ENCODE data around the gene CLEC10A. TPM values are rescaled to one million over a fixed set of nuclear protein-coding genes. Genes with fewer than 3 reads are reported as not detected.

The CLEC10A gene
- total RNA-seq, 6 donors from 2014 or later: 0.76 to 16.8 (median 5.1) TPM

GRCh38 chr17:7043497-7044198 lies 36.4 kb downstream of the CLEC10A start, which contains the start of gene SLC16A11:
TSS of gene SLC16A11 (minus strand) at chr17:7044092. CDS start at chr17:7043513, 579 bp downstream.
- no peaks in the 10 kb centered on the region for H3K9me3 ChIP-seq
- H3K4me1 ChIP-seq: peaks cover 33 to 49% (median 40%) of the 10 kb centered on the region in 4 donors
- peak; percentile 68 to 91 for DNase-seq
- no peaks in the 10 kb centered on the region for H3K36me3 ChIP-seq
- 7 to 30% methylated on average over 10 to 36 of the region's 58 CpGs for WGBS, 2 donors
- peak within 1 kb of the TSS; percentile 63 to 84 (median 73) for H3K27ac ChIP-seq
- peak within 1 kb of the TSS; percentile 1 to 59 (median 50) for H3K4me3 ChIP-seq
- no peak for TF ChIP-seq EP300 (IDR thresholded peaks at IDR 0.05)
- TF ChIP-seq POLR2AphosphoS5 (IDR thresholded peaks at IDR 0.05): peak; percentile 6 to 10
- TF ChIP-seq CTCF (IDR thresholded peaks at IDR 0.05): no peak
- TF ChIP-seq POLR2A (IDR thresholded peaks at IDR 0.05): peak in 2 of 4 donors; percentile 10 to 58
- ATAC-seq (ENCODE audit: low FRiP score in 2 of 2): peak; percentile 56 to 67
- H3K27me3 ChIP-seq: peaks cover 0 to 23% (median 6%) of the 10 kb centered on the region in 4 donors

DNA sequence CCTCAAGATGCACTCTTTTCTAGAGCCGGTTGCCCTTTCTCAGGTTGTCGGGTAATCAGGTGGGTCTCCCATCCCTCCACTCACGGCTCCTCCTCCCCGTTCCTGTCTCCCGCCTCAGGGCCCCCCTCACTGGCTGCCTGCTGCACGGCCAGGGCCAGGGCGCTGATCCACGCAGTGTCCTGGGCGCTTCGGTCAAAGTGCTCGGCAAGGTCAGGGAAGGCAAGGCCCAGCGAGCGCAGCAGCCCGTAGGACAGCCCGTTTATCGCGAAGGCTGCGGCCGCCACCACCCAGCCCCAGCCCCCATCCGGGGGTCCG lies 36.9 kb downstream of the CLEC10A start:
- 3 to 8% methylated on average over 11 to 18 of the region's 21 CpGs for WGBS, 2 donors
- peak overlapping the region; percentile 63 to 84 (median 73) for H3K27ac ChIP-seq

DNA sequence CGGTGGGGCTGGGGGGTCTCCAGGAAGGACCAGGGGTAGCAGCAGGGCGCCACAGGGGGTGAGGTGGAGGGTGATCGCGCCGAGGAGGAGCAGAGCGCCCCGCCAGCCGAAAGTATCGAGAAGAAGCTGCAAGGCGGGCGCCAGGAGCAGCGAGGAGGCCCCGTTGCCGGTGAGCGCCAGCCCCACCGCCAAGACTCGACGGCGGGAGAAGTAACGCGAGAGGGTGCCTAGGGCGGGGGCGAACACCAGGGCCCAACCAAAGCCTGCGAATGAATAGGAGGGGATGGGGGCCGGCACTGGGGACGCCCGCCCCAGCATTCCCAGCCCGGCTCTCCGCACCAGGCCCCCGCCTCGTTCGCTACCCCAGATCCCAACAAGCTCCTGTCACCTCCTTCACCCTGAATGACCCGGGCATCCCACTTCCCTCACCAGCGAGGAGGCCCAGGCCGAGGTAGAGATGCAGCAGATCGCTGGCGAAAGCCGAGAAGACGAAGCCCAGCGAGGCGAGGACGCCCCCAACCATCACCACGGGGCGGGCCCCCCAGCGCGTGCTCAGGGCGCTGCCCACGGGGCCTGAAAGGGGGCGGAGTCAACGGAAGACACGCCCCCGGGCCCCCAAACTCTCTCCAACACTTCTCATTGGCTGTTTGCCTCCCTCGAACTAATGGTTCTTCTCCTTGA lies 37.4 kb downstream of the CLEC10A start:
- Histone ChIP-seq H3K36me3 (no peaks in the 10 kb centered on the region), H3K27ac (peak overlapping the region; percentile 63 to 84 (median 73)), H3K9me3 (no peaks in the 10 kb centered on the region), H3K4me3 (peak overlapping the region; percentile 1 to 59 (median 50)), H3K27me3 (peaks cover 0 to 23% (median 6%) of the 10 kb centered on the region in 4 donors), H3K4me1 (peaks cover 33 to 57% (median 41%) of the 10 kb centered on the region in 4 donors)
- WGBS, 2 donors: 17 to 24% methylated on average over 38 to 53 of the region's 53 CpGs
- DNase-seq: peak in 1 of 2 donors; percentile 84
- TF ChIP-seq CTCF (IDR thresholded peaks at IDR 0.05) (peak in 1 of 6 experiments; percentile 18), EP300 (IDR thresholded peaks at IDR 0.05) (no peak), POLR2A (IDR thresholded peaks at IDR 0.05) (peak in 1 of 4 donors; percentile 7)
- ATAC-seq (ENCODE audit: low FRiP score in 2 of 2): peak in 1 of 2 donors; percentile 11

More for the DNA sequence above, 36.9 kb downstream of the CLEC10A start:
- no peaks in the 10 kb centered on the region for H3K9me3 ChIP-seq
- DNase-seq (no peak), ATAC-seq (ENCODE audit: low FRiP score in 2 of 2) (peak; percentile 38 to 47)
- H3K4me3 ChIP-seq: peak overlapping the region; percentile 1 to 59 (median 50)
- H3K36me3 ChIP-seq: no peaks in the 10 kb centered on the region
- H3K27me3 ChIP-seq: peaks cover 0 to 23% (median 6%) of the 10 kb centered on the region in 4 donors
- TF ChIP-seq EP300 (IDR thresholded peaks at IDR 0.05) (no peak), POLR2A (IDR thresholded peaks at IDR 0.05) (no peak), CTCF (IDR thresholded peaks at IDR 0.05) (no peak), POLR2AphosphoS5 (IDR thresholded peaks at IDR 0.05) (no peak)
- H3K4me1 ChIP-seq: peaks cover 33 to 54% (median 40%) of the 10 kb centered on the region in 4 donors

- H3K4me1 ChIP-seq: peaks cover 33 to 63% (median 38%) of the 10 kb centered on the region in 4 donors
- TF ChIP-seq POLR2AphosphoS5 (IDR thresholded peaks at IDR 0.05): no peak
- no peak for TF ChIP-seq CTCF (IDR thresholded peaks at IDR 0.05)
- no peak for TF ChIP-seq EP300 (IDR thresholded peaks at IDR 0.05)
- TF ChIP-seq POLR2A (IDR thresholded peaks at IDR 0.05): no peak
- peak overlapping the region; percentile 4 to 84 (median 50) for H3K27ac ChIP-seq
- peaks cover 0 to 23% (median 6%) of the 10 kb centered on the region in 4 donors for H3K27me3 ChIP-seq
- WGBS, 2 donors: 50 to 57% methylated on average over 20 to 30 of the region's 43 CpGs
- DNase-seq (peak in 1 of 2 donors; percentile 83), ATAC-seq (ENCODE audit: low FRiP score in 2 of 2) (no peak)
- H3K9me3 ChIP-seq: no peaks in the 10 kb centered on the region
- H3K4me3 ChIP-seq: peak overlapping the region in 3 of 4 donors; percentile 44 to 59 (median 55)
- no peaks in the 10 kb centered on the region for H3K36me3 ChIP-seq
Measured at GRCh38 chr17:7041607-7042500, 38.2 kb downstream of the CLEC10A start.
